ENCODE data around the gene PRPF6. TPM values are rescaled to one million over a fixed set of nuclear protein-coding genes. Genes with fewer than 3 reads are reported as not detected.

Gene PRPF6
- total and polyA plus RNA-seq, 4 donors: 44.9 to 92.4 (median 75.2) TPM

GRCh38 chr20:63980317-63980805 is 571 bp upstream of the PRPF6 start:
- Histone ChIP-seq H3K4me3 (ENCODE audit: low read depth, low read length) (peak overlapping the region; percentile 63), H3K27me3 (ENCODE audit: control insufficient read depth, insufficient read depth, low read length) (no peaks in the 10 kb centered on the region), H3K36me3 (ENCODE audit: control insufficient read depth, insufficient read depth, low read length) (peaks cover 47% of the 10 kb centered on the region), H3K4me1 (ENCODE audit: control insufficient read depth, insufficient read depth, low read length) (peaks cover 40% of the 10 kb centered on the region), H3K27ac (ENCODE audit: low read depth, low read length) (peak overlapping the region; percentile 89), H3K9me3 (ENCODE audit: control insufficient read depth, insufficient read depth, low read length) (no peaks in the 10 kb centered on the region)
- 91% methylated on average over 11 of the region's 15 CpGs for WGBS (ENCODE audit: insufficient coverage)
- DNase-seq (ENCODE audit: low read depth in 4 of 6, low spot score in 6 of 6): peak in 1 of 6 donors; percentile 18

- H3K4me3 ChIP-seq (ENCODE audit: low read depth, low read length): no peak overlapping the region
- H3K4me1 ChIP-seq (ENCODE audit: control insufficient read depth, insufficient read depth, low read length): peaks cover 39% of the 10 kb centered on the region
- H3K27me3 ChIP-seq (ENCODE audit: control insufficient read depth, insufficient read depth, low read length): no peaks in the 10 kb centered on the region
- no peak overlapping the region for H3K27ac ChIP-seq (ENCODE audit: low read depth, low read length)
- no peaks in the 10 kb centered on the region for H3K9me3 ChIP-seq (ENCODE audit: control insufficient read depth, insufficient read depth, low read length)
- DNase-seq (ENCODE audit: low read depth in 4 of 6, low spot score in 6 of 6): no peak
- H3K36me3 ChIP-seq (ENCODE audit: control insufficient read depth, insufficient read depth, low read length): peaks cover 47% of the 10 kb centered on the region
- WGBS (ENCODE audit: insufficient coverage): 89% methylated on average over 14 of the region's 14 CpGs
These were observed 2.0 kb downstream of the PRPF6 start for GRCh38 chr20:63982937-63983336.

- Histone ChIP-seq H3K9me3 (ENCODE audit: control insufficient read depth, insufficient read depth, low read length) (no peaks in the 10 kb centered on the region), H3K4me1 (ENCODE audit: control insufficient read depth, insufficient read depth, low read length) (no peaks in the 10 kb centered on the region), H3K4me3 (ENCODE audit: low read depth, low read length) (no peak overlapping the region), H3K27me3 (ENCODE audit: control insufficient read depth, insufficient read depth, low read length) (no peaks in the 10 kb centered on the region), H3K36me3 (ENCODE audit: control insufficient read depth, insufficient read depth, low read length) (peaks cover 89% of the 10 kb centered on the region), H3K27ac (ENCODE audit: low read depth, low read length) (no peak overlapping the region)
- no peak for DNase-seq (ENCODE audit: low read depth in 4 of 6, low spot score in 6 of 6)
- over 99% methylated on average over 11 of the region's 12 CpGs for WGBS (ENCODE audit: insufficient coverage)
These were observed 20.0 kb downstream of the PRPF6 start for GRCh38 chr20:64000906-64001305.

- 73% methylated on average over 10 of the region's 11 CpGs for WGBS (ENCODE audit: insufficient coverage)
- DNase-seq (ENCODE audit: low read depth in 4 of 6, low spot score in 6 of 6): peak in 2 of 6 donors; percentile 5 to 39
- no peak overlapping the region for H3K27ac ChIP-seq (ENCODE audit: low read depth, low read length)
These were observed 20.7 kb downstream of the PRPF6 start for GRCh38 chr20:64001607-64002011.

GRCh38 chr20:64003960-64004725 is 23.2 kb downstream of the PRPF6 start:
- Histone ChIP-seq H3K4me3 (ENCODE audit: low read depth, low read length) (no peak overlapping the region), H3K9me3 (ENCODE audit: control insufficient read depth, insufficient read depth, low read length) (no peaks in the 10 kb centered on the region), H3K36me3 (ENCODE audit: control insufficient read depth, insufficient read depth, low read length) (peaks cover 83% of the 10 kb centered on the region), H3K27me3 (ENCODE audit: control insufficient read depth, insufficient read depth, low read length) (no peaks in the 10 kb centered on the region), H3K27ac (ENCODE audit: low read depth, low read length) (no peak overlapping the region), H3K4me1 (ENCODE audit: control insufficient read depth, insufficient read depth, low read length) (no peaks in the 10 kb centered on the region)
- no peak for DNase-seq (ENCODE audit: low read depth in 4 of 6, low spot score in 6 of 6)
- 78% methylated on average over 7 of the region's 7 CpGs for WGBS (ENCODE audit: insufficient coverage)

More at GRCh38 chr20:64001607-64002011, 20.7 kb downstream of the PRPF6 start:
- Histone ChIP-seq H3K9me3 (ENCODE audit: control insufficient read depth, insufficient read depth, low read length) (no peaks in the 10 kb centered on the region), H3K4me1 (ENCODE audit: control insufficient read depth, insufficient read depth, low read length) (no peaks in the 10 kb centered on the region), H3K36me3 (ENCODE audit: control insufficient read depth, insufficient read depth, low read length) (peaks cover 88% of the 10 kb centered on the region), H3K4me3 (ENCODE audit: low read depth, low read length) (no peak overlapping the region), H3K27me3 (ENCODE audit: control insufficient read depth, insufficient read depth, low read length) (no peaks in the 10 kb centered on the region)

GRCh38 chr20:64005394-64005793 is 24.5 kb downstream of the PRPF6 start:
- no peaks in the 10 kb centered on the region for H3K27me3 ChIP-seq (ENCODE audit: control insufficient read depth, insufficient read depth, low read length)
- H3K36me3 ChIP-seq (ENCODE audit: control insufficient read depth, insufficient read depth, low read length): peaks cover 83% of the 10 kb centered on the region
- no peak for DNase-seq (ENCODE audit: low read depth in 4 of 6, low spot score in 6 of 6)
- 97% methylated on average over 4 of the region's 6 CpGs for WGBS (ENCODE audit: insufficient coverage)
- no peak overlapping the region for H3K27ac ChIP-seq (ENCODE audit: low read depth, low read length)
- no peaks in the 10 kb centered on the region for H3K4me1 ChIP-seq (ENCODE audit: control insufficient read depth, insufficient read depth, low read length)
- H3K9me3 ChIP-seq (ENCODE audit: control insufficient read depth, insufficient read depth, low read length): no peaks in the 10 kb centered on the region
- H3K4me3 ChIP-seq (ENCODE audit: low read depth, low read length): no peak overlapping the region

- no peaks in the 10 kb centered on the region for H3K4me1 ChIP-seq (ENCODE audit: control insufficient read depth, insufficient read depth, low read length)
- H3K4me3 ChIP-seq (ENCODE audit: low read depth, low read length): no peak overlapping the region
- DNase-seq (ENCODE audit: low read depth in 4 of 6, low spot score in 6 of 6): no peak
- 85% methylated on average over 10 of the region's 10 CpGs for WGBS (ENCODE audit: insufficient coverage)
- no peak overlapping the region for H3K27ac ChIP-seq (ENCODE audit: low read depth, low read length)
- no peaks in the 10 kb centered on the region for H3K27me3 ChIP-seq (ENCODE audit: control insufficient read depth, insufficient read depth, low read length)
- peaks cover 83% of the 10 kb centered on the region for H3K36me3 ChIP-seq (ENCODE audit: control insufficient read depth, insufficient read depth, low read length)
- no peaks in the 10 kb centered on the region for H3K9me3 ChIP-seq (ENCODE audit: control insufficient read depth, insufficient read depth, low read length)
These were observed 25.6 kb downstream of the PRPF6 start for GRCh38 chr20:64006490-64006889.

- Histone ChIP-seq H3K27ac (ENCODE audit: low read depth, low read length) (no peak overlapping the region), H3K4me1 (ENCODE audit: control insufficient read depth, insufficient read depth, low read length) (no peaks in the 10 kb centered on the region), H3K36me3 (ENCODE audit: control insufficient read depth, insufficient read depth, low read length) (peaks cover 80% of the 10 kb centered on the region), H3K27me3 (ENCODE audit: control insufficient read depth, insufficient read depth, low read length) (no peaks in the 10 kb centered on the region), H3K4me3 (ENCODE audit: low read depth, low read length) (no peak overlapping the region), H3K9me3 (ENCODE audit: control insufficient read depth, insufficient read depth, low read length) (no peaks in the 10 kb centered on the region)
- DNase-seq (ENCODE audit: low read depth in 4 of 6, low spot score in 6 of 6): no peak
- WGBS (ENCODE audit: insufficient coverage): 90% methylated on average over 2 of the region's 3 CpGs
These were observed 26.0 kb downstream of the PRPF6 start for GRCh38 chr20:64006902-64007301.

GRCh38 chr20:64009811-64010387 is 29.0 kb downstream of the PRPF6 start:
- Histone ChIP-seq H3K27ac (ENCODE audit: low read depth, low read length) (no peak overlapping the region), H3K4me3 (ENCODE audit: low read depth, low read length) (no peak overlapping the region), H3K27me3 (ENCODE audit: control insufficient read depth, insufficient read depth, low read length) (no peaks in the 10 kb centered on the region), H3K4me1 (ENCODE audit: control insufficient read depth, insufficient read depth, low read length) (no peaks in the 10 kb centered on the region), H3K9me3 (ENCODE audit: control insufficient read depth, insufficient read depth, low read length) (no peaks in the 10 kb centered on the region), H3K36me3 (ENCODE audit: control insufficient read depth, insufficient read depth, low read length) (peaks cover 79% of the 10 kb centered on the region)
- DNase-seq (ENCODE audit: low read depth in 4 of 6, low spot score in 6 of 6): no peak
- WGBS (ENCODE audit: insufficient coverage): 95% methylated on average over 11 of the region's 13 CpGs

Data from spinal cord (tissue), 10 donors.